H9 (cell line): ENCODE data around the gene SNORC. TPM values are rescaled to one million over a fixed set of nuclear protein-coding genes. Genes with fewer than 3 reads are reported as not detected.

ENCODE experiments used
- DNase-seq: peaks from one replicate; pipeline ENCODE4 v3.0.0-alpha.2; 2017
- H2AFZ ChIP-seq: one replicate; pipeline ENCODE4 v1.6.1; 2013; ENCODE audit warnings: mild to moderate bottlenecking, low read length, control low read depth, moderate library complexity
- H2AK5ac ChIP-seq: 2 replicates; pipeline ENCODE4 v1.6.1; 2013; ENCODE audit warnings: low read length, control low read depth, mixed read lengths; ENCODE audit not compliant: insufficient read length
- H2BK120ac ChIP-seq: one replicate; pipeline ENCODE4 v1.6.1; 2013; ENCODE audit warnings: low read depth, mild to moderate bottlenecking, low read length, control low read depth, inconsistent platforms; ENCODE audit not compliant: poor library complexity, severe bottlenecking
- H2BK12ac ChIP-seq: 2 replicates; pipeline ENCODE4 v1.6.1; 2013; ENCODE audit warnings: low read length, control low read depth, mixed read lengths, low read depth; ENCODE audit not compliant: insufficient read length
- H2BK15ac ChIP-seq: 2 replicates; pipeline ENCODE4 v1.6.1; 2013; ENCODE audit warnings: low read depth, low read length, control low read depth
- H2BK20ac ChIP-seq: one replicate; pipeline ENCODE4 v1.6.1; 2013; ENCODE audit warnings: low read depth, mild to moderate bottlenecking, low read length, control low read depth, inconsistent platforms; ENCODE audit not compliant: poor library complexity, severe bottlenecking
- H2BK5ac ChIP-seq: 2 replicates; pipeline ENCODE4 v1.6.1; 2013; ENCODE audit warnings: low read length, control low read depth, mixed read lengths; ENCODE audit not compliant: insufficient read length
- H3K14ac ChIP-seq: 2 replicates; pipeline ENCODE4 v1.6.1; 2013; ENCODE audit warnings: low read length, control low read depth; ENCODE audit not compliant: insufficient read depth
- H3K18ac ChIP-seq: 2 replicates; pipeline ENCODE4 v1.6.1; 2013; ENCODE audit warnings: low read depth, mild to moderate bottlenecking, mixed read lengths, low read length, control low read depth; ENCODE audit not compliant: insufficient read length
- H3K23ac ChIP-seq: 2 replicates; pipeline ENCODE4 v1.6.1; 2013; ENCODE audit warnings: low read length, control low read depth, mixed read lengths, low read depth; ENCODE audit not compliant: insufficient read length
- H3K23me2 ChIP-seq: 2 replicates; pipeline ENCODE4 v1.6.1; 2013; ENCODE audit warnings: low read depth, mild to moderate bottlenecking, mixed read lengths, low read length, control low read depth; ENCODE audit not compliant: insufficient read length, poor library complexity, severe bottlenecking
- H3K27ac ChIP-seq: 2 replicates; pipeline ENCODE4 v1.5.1; 2013; ENCODE audit warnings: low read length, control low read depth, mixed read lengths, low read depth; ENCODE audit not compliant: insufficient read length
- H3K27me3 ChIP-seq: 2 replicates; pipeline ENCODE4 v1.6.1; 2013; ENCODE audit warnings: low read length, control low read depth, inconsistent platforms; ENCODE audit not compliant: insufficient read depth
- H3K4ac ChIP-seq: 2 replicates; pipeline ENCODE4 v1.6.1; 2013; ENCODE audit warnings: low read depth, mild to moderate bottlenecking, control low read depth, inconsistent platforms, low read length, moderate library complexity
- H3K4me1 ChIP-seq: 2 replicates; pipeline ENCODE4 v1.6.1; 2013; ENCODE audit warnings: low read length, control low read depth, inconsistent platforms; ENCODE audit not compliant: insufficient read depth
- H3K4me2 ChIP-seq: 2 replicates; pipeline ENCODE4 v1.6.1; 2013; ENCODE audit warnings: low read length, control low read depth, mixed read lengths; ENCODE audit not compliant: insufficient read length, insufficient read depth
- H3K56ac ChIP-seq: 2 replicates; pipeline ENCODE4 v1.6.1; 2013; ENCODE audit warnings: low read depth, mild to moderate bottlenecking, mixed read lengths, low read length, control low read depth; ENCODE audit not compliant: insufficient read length
- H3K79me1 ChIP-seq: 2 replicates; pipeline ENCODE4 v1.6.1; 2013; ENCODE audit warnings: low read depth, mild to moderate bottlenecking, moderate library complexity, low read length, control low read depth, inconsistent platforms; ENCODE audit not compliant: insufficient read depth, poor library complexity, severe bottlenecking
- H3K79me2 ChIP-seq: 2 replicates; pipeline ENCODE4 v1.6.1; 2013; ENCODE audit warnings: low read length, control low read depth, inconsistent platforms; ENCODE audit not compliant: insufficient read depth
- H3K9ac ChIP-seq: 2 replicates; pipeline ENCODE4 v1.6.1; 2013; ENCODE audit warnings: low read length, control low read depth, mixed read lengths; ENCODE audit not compliant: insufficient read length; ENCODE audit errors: extremely low read depth
- H3K9me3 ChIP-seq: one replicate; pipeline ENCODE4 v1.6.1; 2013; ENCODE audit warnings: low read depth, low read length, inconsistent platforms; ENCODE audit not compliant: control insufficient read depth
- H3T11ph ChIP-seq: one replicate; pipeline ENCODE4 v1.6.1; 2013; ENCODE audit warnings: mild to moderate bottlenecking, low read length, control low read depth, inconsistent platforms
- H4K20me1 ChIP-seq: one replicate; pipeline ENCODE4 v1.6.1; 2013; ENCODE audit not compliant: control insufficient read depth, insufficient read length, insufficient read depth
- H4K5ac ChIP-seq: 2 replicates; pipeline ENCODE4 v1.6.1; 2013; ENCODE audit warnings: low read depth, mild to moderate bottlenecking, mixed read lengths, low read length, control low read depth; ENCODE audit not compliant: insufficient read length
- H4K8ac ChIP-seq: replicated peaks from 2 replicates; pipeline ENCODE4 v1.6.1; 2013; ENCODE audit warnings: low read length, control low read depth, mixed read lengths, low read depth; ENCODE audit not compliant: insufficient read length
- H4K91ac ChIP-seq: 2 replicates; pipeline ENCODE4 v1.6.1; 2013; ENCODE audit warnings: low read depth, mild to moderate bottlenecking, moderate library complexity, mixed read lengths, low read length, control low read depth; ENCODE audit not compliant: insufficient read length
- H3K27ac Mint-ChIP-seq, 3 experiments: 2 replicates in 2 of 3; 3 replicates in 1 of 3; pipeline ENCODE4 v1.8.0; 2020 to 2021; ENCODE audit warnings: mixed read lengths in 3 of 3, mild to moderate bottlenecking in 1 of 3, moderate library complexity in 1 of 3
- H3K27me3 Mint-ChIP-seq: 2 replicates; pipeline ENCODE4 v1.8.0; 2021; ENCODE audit warnings: low read depth, mild to moderate bottlenecking, moderate library complexity, mixed read lengths
- H3K36me3 Mint-ChIP-seq, 3 experiments: 2 replicates in 2 of 3; 3 replicates in 1 of 3; pipeline ENCODE4 v1.8.0; 2020 to 2021; ENCODE audit warnings: low read depth in 3 of 3, mixed read lengths in 3 of 3; ENCODE audit not compliant: insufficient read depth in 1 of 3
- H3K4me1 Mint-ChIP-seq, 2 experiments: 2 replicates each; pipeline ENCODE4 v1.8.0; 2020; ENCODE audit warnings: mixed read lengths in 2 of 2
- H3K4me3 Mint-ChIP-seq, 2 experiments: 2 replicates in 1 of 2; 3 replicates in 1 of 2; pipeline ENCODE4 v1.8.0; 2020 to 2021; ENCODE audit warnings: mild to moderate bottlenecking in 2 of 2, mixed read lengths in 2 of 2, moderate library complexity in 1 of 2
- H3K9me3 Mint-ChIP-seq, 2 experiments: 2 replicates in 1 of 2; 3 replicates in 1 of 2; pipeline ENCODE4 v1.8.0; 2020; ENCODE audit warnings: mild to moderate bottlenecking in 2 of 2, mixed read lengths in 2 of 2, moderate library complexity in 1 of 2
- WGBS: extraction: QIAGEN DNeasy Blood & Tissue Kit; methylation state at CpG from one replicate; pipeline ENCODE4 v1.1.7; 2013; ENCODE audit warnings: missing lambda C conversion rate, low lambda C conversion rate, mixed read lengths; ENCODE audit not compliant: insufficient read length; ENCODE audit errors: extremely low coverage; 5-methylcytosine and 5-hydroxymethylcytosine counted together
- total RNA-seq: library from RNA; stranded (reverse); gene quantifications from 2 replicates; pipeline ENCODE4 v1.2.1, GENCODE V29; 2021
- TF ChIP-seq, protein P1 (sequence below): fragments of 200-600 bp; sonication (generic); conservative IDR thresholded peaks from 3 replicates; pipeline ENCODE4 v1.8.0; 2021; ENCODE audit warnings: antibody characterized with exemption, mild to moderate bottlenecking

Gene SNORC
- total RNA-seq, 1 experiment from 2014 or later: 1.1 TPM

- DNase-seq: no peak
- H2BK15ac ChIP-seq: no peak overlapping the region
- no peak overlapping the region for H2AK5ac ChIP-seq
- no peak overlapping the region for H3K27ac Mint-ChIP-seq
- no CpG with 5 or more reads among the region's 6 CpGs for WGBS
- no peaks in the 10 kb centered on the region for H3K4me1 ChIP-seq
- no peak overlapping the region for H3K23ac ChIP-seq
- no peaks in the 10 kb centered on the region for H4K20me1 ChIP-seq
- H2BK120ac ChIP-seq: no peak overlapping the region
- TF ChIP-seq, protein P1, sequence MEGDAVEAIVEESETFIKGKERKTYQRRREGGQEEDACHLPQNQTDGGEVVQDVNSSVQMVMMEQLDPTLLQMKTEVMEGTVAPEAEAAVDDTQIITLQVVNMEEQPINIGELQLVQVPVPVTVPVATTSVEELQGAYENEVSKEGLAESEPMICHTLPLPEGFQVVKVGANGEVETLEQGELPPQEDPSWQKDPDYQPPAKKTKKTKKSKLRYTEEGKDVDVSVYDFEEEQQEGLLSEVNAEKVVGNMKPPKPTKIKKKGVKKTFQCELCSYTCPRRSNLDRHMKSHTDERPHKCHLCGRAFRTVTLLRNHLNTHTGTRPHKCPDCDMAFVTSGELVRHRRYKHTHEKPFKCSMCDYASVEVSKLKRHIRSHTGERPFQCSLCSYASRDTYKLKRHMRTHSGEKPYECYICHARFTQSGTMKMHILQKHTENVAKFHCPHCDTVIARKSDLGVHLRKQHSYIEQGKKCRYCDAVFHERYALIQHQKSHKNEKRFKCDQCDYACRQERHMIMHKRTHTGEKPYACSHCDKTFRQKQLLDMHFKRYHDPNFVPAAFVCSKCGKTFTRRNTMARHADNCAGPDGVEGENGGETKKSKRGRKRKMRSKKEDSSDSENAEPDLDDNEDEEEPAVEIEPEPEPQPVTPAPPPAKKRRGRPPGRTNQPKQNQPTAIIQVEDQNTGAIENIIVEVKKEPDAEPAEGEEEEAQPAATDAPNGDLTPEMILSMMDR: no peak
- H3K4me1 Mint-ChIP-seq: peaks cover 3% of the 10 kb centered on the region in 2 experiments; a peak in 2 of 4 replicates
- H3T11ph ChIP-seq: no peak overlapping the region
- H2BK20ac ChIP-seq: no peak overlapping the region
- H3K4me2 ChIP-seq: no peak overlapping the region
- no peak overlapping the region for H2AFZ ChIP-seq
- no peak overlapping the region for H3K4me3 Mint-ChIP-seq
- no peak overlapping the region for H2BK5ac ChIP-seq
- H3K14ac ChIP-seq: no peak overlapping the region
- H3K23me2 ChIP-seq: no peaks in the 10 kb centered on the region
- H3K4ac ChIP-seq: no peak overlapping the region
- H3K9ac ChIP-seq: no peak overlapping the region
- no peaks in the 10 kb centered on the region for H3K27me3 ChIP-seq
- H3K9me3 ChIP-seq: no peaks in the 10 kb centered on the region
- no peak overlapping the region for H3K18ac ChIP-seq
- H4K5ac ChIP-seq: no peak overlapping the region
- peaks cover 12 to 15% (median 14%) of the 10 kb centered on the region in 3 experiments; a peak in 6 of 7 replicates for H3K36me3 Mint-ChIP-seq
- no peak overlapping the region for H3K56ac ChIP-seq
- peaks cover 33 to 41% of the 10 kb centered on the region in 2 experiments for H3K9me3 Mint-ChIP-seq
- no peak overlapping the region for H2BK12ac ChIP-seq
- H4K8ac ChIP-seq: no peak overlapping the region
- H3K27ac ChIP-seq: no peak overlapping the region
- H3K27me3 Mint-ChIP-seq: peaks cover 20% of the 10 kb centered on the region
- no peaks in the 10 kb centered on the region for H3K79me2 ChIP-seq
- no peak overlapping the region for H4K91ac ChIP-seq
- H3K79me1 ChIP-seq: no peaks in the 10 kb centered on the region
Measured at GRCh38 chr2:232908695-232909094, 38.6 kb downstream of the SNORC start.
